Naive B cell (primary cell): ENCODE data around the gene SND1. TPM values are rescaled to one million over a fixed set of nuclear protein-coding genes. Genes with fewer than 3 reads are reported as not detected.

Source experiments
- ATAC-seq, 2 donors: fragments of 150-1000 bp; cut with Tn5 transposase; 2 replicates each; pipeline ENCODE4 v1.10.0; 2021; ENCODE audit warnings: low read depth in 2 of 2, mild to moderate bottlenecking in 2 of 2, moderate library complexity in 2 of 2
- DNase-seq: peaks from one replicate; pipeline ENCODE4 v3.0.0; 2022
- H3K27ac Mint-ChIP-seq, 6 donors: one replicate each; pipeline ENCODE4 v1.8.0; 2020 to 2022; ENCODE audit warnings: mild to moderate bottlenecking in 6 of 6, mixed read lengths in 6 of 6, moderate library complexity in 5 of 6, inconsistent platforms in 2 of 6
- H3K27me3 Mint-ChIP-seq, 3 donors: one replicate each; pipeline ENCODE4 v1.8.0; 2021 to 2022; ENCODE audit warnings: mixed read lengths in 3 of 3, mild to moderate bottlenecking in 1 of 3
- H3K36me3 Mint-ChIP-seq, 2 donors: one replicate each; pipeline ENCODE4 v1.8.0; 2020 to 2022; ENCODE audit warnings: mixed read lengths in 2 of 2, inconsistent platforms in 1 of 2, mild to moderate bottlenecking in 1 of 2
- H3K4me1 Mint-ChIP-seq, 3 donors: one replicate each; pipeline ENCODE4 v1.8.0; 2020 to 2022; ENCODE audit warnings: mixed read lengths in 3 of 3, inconsistent platforms in 1 of 3, mild to moderate bottlenecking in 1 of 3, moderate library complexity in 1 of 3
- H3K4me3 Mint-ChIP-seq, 8 donors: one replicate each; pipeline ENCODE4 v1.8.0; 2020 to 2022; ENCODE audit warnings: mild to moderate bottlenecking in 8 of 8, mixed read lengths in 8 of 8, moderate library complexity in 8 of 8, inconsistent platforms in 2 of 8
- H3K9me3 Mint-ChIP-seq, 7 donors: one replicate each; pipeline ENCODE4 v1.8.0; 2020 to 2022; ENCODE audit warnings: mixed read lengths in 7 of 7, mild to moderate bottlenecking in 5 of 7, inconsistent platforms in 2 of 7, moderate library complexity in 1 of 7
- polyA plus RNA-seq, 6 donors: library from polyadenylated mRNA; unstranded; fragments of 300-500 nt; fragmentation: Illumina TruSeq; gene quantifications; one replicate each; pipeline ENCODE4 v1.2.3, GENCODE V29; 2021; ENCODE audit warnings: low read depth in 6 of 6

SND1 gene
- polyA plus RNA-seq, 6 donors from 2014 or later = 50.6 to 83.1 (median 74.2) TPM

DNA sequence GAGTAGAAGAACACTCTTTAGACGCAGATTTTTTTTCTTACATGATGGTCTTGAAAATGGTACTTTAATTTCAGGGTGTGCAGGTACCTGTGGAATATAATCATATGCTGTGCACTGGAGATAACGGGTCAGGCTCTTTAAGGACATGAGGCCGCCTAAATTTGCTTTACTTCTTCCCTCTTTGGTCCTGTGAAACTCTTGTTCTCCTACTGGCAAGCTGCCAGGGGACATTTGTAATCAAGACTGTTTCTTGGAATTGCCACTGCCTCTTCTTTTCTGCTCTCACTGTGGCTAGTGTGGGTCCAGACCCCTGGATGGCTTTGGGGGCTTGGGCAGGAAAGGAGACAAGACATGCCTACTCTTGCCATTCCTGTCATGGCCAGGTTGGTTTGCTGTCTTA lies 146.0 kb downstream of the SND1 start:
- ATAC-seq (no peak), DNase-seq (no peak)
- H3K36me3 Mint-ChIP-seq = no peaks in the 10 kb centered on the region
- no peaks in the 10 kb centered on the region for H3K27me3 Mint-ChIP-seq
- H3K27ac Mint-ChIP-seq = no peak overlapping the region
- H3K4me3 Mint-ChIP-seq = no peak overlapping the region
- peaks cover 0 to under 1% (median 0%) of the 10 kb centered on the region in 7 donors for H3K9me3 Mint-ChIP-seq
- H3K4me1 Mint-ChIP-seq = peaks cover 21 to 28% (median 22%) of the 10 kb centered on the region in 3 donors

DNA sequence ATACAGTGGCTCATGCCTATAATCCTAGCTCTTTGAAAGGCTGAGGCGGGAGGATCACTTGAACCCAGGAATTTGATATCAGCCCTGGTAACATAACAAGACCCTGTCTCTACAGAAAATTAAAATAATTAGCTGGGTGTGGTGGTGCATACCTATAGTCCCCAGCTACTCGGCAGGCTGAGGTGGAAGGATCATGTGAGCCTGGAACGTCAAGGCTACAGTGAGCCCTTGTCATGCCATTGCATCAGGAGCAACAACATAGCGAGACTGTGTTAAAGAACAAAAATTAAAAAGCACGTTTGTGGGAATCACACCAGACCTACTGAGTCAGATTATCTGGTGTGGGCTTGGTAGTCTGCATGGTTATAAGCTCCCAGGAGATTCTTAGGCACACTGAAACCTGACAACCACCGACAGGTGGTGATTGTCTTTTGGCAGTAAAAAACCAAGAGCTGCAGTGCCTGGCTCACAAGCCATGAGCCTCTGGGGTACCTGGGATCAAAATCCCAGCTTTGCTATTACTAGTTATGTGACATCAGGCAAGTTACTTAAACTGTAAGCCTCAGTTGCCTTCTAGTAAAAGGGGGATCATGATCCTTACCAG lies 146.9 kb downstream of the SND1 start:
- no peaks in the 10 kb centered on the region for H3K9me3 Mint-ChIP-seq
- H3K27me3 Mint-ChIP-seq = no peaks in the 10 kb centered on the region
- H3K4me1 Mint-ChIP-seq = peaks cover 13 to 19% (median 14%) of the 10 kb centered on the region in 3 donors
- H3K27ac Mint-ChIP-seq = peak overlapping the region in 2 of 6 donors; percentile 25 to 67
- DNase-seq (no peak), ATAC-seq (no peak)
- no peak overlapping the region for H3K4me3 Mint-ChIP-seq
- H3K36me3 Mint-ChIP-seq = no peaks in the 10 kb centered on the region

DNA sequence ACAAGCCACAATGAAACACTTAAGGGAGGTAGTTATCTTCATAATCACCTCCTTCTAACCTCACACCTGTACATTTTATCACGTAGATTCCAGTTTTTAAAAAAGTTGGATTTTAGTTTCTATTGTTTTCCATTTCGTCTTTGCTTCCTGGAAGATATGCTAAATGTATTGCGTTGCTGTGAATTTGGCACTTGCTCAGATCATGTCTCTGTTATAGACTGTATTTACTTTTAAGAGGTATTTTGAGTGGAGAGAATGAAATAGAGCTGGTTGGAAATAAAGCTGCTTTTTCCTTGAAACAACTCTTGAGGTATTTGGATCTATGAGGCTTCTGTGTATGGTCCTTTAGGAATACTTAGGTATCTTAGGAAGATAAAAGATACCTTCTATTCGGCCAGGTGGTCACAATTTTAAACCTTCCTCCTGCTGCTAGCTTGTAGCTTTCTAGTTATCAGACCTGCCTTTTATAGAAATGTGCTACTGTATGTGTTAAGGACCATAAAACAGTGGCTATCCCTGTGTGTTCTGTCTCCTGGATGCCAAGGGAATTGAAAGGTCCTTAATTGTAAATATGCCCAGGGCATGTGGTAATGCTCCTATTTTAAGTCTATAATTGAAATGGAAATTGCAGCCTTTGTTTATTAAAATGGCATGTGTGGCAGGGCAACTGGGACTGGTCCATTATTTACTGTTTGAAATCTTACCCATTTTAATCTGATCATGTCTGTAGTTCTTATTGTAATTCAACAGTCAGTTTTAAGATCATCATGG lies 147.7 kb downstream of the SND1 start:
- H3K36me3 Mint-ChIP-seq = no peaks in the 10 kb centered on the region
- ATAC-seq = no peak
- no peaks in the 10 kb centered on the region for H3K27me3 Mint-ChIP-seq
- H3K4me1 Mint-ChIP-seq = peaks cover 6 to 11% (median 11%) of the 10 kb centered on the region in 3 donors
- H3K4me3 Mint-ChIP-seq = no peak overlapping the region
- H3K27ac Mint-ChIP-seq = no peak overlapping the region
- DNase-seq = no peak
- H3K9me3 Mint-ChIP-seq = no peaks in the 10 kb centered on the region

DNA sequence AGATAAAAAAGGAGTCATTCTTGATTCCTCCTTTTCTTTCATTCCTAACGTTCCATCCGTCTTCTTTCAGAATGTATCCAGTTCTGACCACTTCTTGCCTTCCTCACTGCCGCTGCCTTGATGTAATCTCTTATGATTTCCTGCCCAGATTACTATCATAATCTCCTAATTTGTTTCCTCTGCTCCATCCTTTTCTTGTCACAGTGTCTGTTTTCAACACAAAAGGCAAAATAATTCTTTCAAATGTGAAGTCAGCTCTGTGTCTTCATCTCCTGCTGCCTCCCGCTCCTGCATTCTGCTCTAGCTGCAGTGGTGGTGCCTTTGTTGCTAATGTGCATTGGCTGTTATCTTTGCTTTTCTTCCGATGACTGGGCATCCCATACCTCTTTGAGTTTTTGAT lies 150.9 kb downstream of the SND1 start:
- ATAC-seq (no peak), DNase-seq (no peak)
- H3K4me1 Mint-ChIP-seq = peaks cover 4 to 16% (median 9%) of the 10 kb centered on the region in 3 donors
- no peaks in the 10 kb centered on the region for H3K27me3 Mint-ChIP-seq
- H3K27ac Mint-ChIP-seq = no peak overlapping the region
- no peaks in the 10 kb centered on the region for H3K9me3 Mint-ChIP-seq
- H3K4me3 Mint-ChIP-seq = no peak overlapping the region
- H3K36me3 Mint-ChIP-seq = peaks cover 0 to 10% of the 10 kb centered on the region in 2 donors

DNA sequence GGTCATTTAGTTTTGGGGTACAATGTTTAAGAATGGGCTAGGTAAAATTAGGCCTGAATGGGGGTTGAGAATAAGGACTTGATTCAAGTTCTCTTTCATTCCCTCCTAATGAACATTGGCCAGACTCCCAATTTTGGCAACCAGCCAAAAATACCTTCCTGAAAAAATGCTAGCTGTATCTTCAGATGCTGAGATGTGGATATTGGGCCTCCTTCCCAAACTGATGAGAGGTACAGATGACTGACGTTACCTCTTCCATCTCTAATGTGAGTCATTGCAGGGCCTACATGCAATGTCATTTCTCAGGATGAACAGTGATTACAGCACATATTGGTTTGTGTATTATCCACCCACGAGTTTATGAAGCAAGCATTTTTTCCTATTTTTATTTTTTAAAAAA lies 151.6 kb downstream of the SND1 start:
- Mint-ChIP-seq H3K4me1 (peaks cover 4 to 12% (median 5%) of the 10 kb centered on the region in 3 donors), H3K36me3 (peaks cover 0 to 12% of the 10 kb centered on the region in 2 donors), H3K27me3 (no peaks in the 10 kb centered on the region), H3K4me3 (no peak overlapping the region), H3K9me3 (no peaks in the 10 kb centered on the region), H3K27ac (no peak overlapping the region)
- DNase-seq = no peak
- no peak for ATAC-seq

DNA sequence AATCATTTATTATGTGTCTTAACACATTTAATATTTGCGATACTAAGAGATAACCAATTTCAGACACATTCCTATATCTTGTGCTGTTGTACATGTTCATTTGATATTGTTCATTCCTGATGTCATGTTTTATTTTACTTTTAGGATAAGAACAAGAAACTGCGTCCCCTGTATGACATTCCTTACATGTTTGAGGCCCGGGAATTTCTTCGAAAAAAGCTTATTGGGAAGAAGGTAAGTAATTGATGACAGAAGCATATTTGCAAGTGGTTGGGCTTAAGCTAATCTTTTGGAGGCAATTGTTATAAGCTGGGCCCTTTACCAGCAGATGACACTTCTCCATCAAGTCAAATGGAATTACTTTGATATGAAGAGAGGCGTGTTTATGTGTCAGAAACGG lies 155.3 kb downstream of the SND1 start:
- DNase-seq (no peak), ATAC-seq (no peak)
- Mint-ChIP-seq H3K27me3 (no peaks in the 10 kb centered on the region), H3K4me3 (no peak overlapping the region), H3K27ac (no peak overlapping the region), H3K4me1 (peaks cover 5 to 22% (median 6%) of the 10 kb centered on the region in 3 donors), H3K36me3 (peaks cover 0 to 17% of the 10 kb centered on the region in 2 donors), H3K9me3 (no peaks in the 10 kb centered on the region)

DNA sequence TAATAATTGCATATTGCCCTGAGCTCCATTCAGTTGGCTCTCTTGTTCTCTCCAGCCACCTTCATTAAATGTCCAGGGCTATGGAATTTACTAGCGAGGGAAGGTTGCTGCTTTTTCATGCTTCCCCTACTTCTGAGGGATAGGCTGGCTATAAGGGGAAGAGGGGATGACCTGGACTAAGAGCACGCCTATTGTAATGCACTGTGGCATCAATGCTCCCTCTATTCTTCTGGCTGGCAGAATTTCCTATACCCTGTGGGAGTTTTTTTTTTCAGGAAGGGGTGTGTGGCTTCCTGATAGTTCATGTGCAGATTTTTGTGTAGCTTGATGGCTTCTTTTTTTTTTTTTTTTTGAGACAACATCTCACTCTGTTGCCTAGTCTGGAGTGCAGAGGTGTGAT lies 155.8 kb downstream of the SND1 start:
- no peak overlapping the region for H3K27ac Mint-ChIP-seq
- H3K4me3 Mint-ChIP-seq = no peak overlapping the region
- H3K27me3 Mint-ChIP-seq = no peaks in the 10 kb centered on the region
- DNase-seq (no peak), ATAC-seq (no peak)
- H3K36me3 Mint-ChIP-seq = peaks cover 0 to 22% of the 10 kb centered on the region in 2 donors
- no peaks in the 10 kb centered on the region for H3K9me3 Mint-ChIP-seq
- peaks cover 5 to 22% (median 6%) of the 10 kb centered on the region in 3 donors for H3K4me1 Mint-ChIP-seq

DNA sequence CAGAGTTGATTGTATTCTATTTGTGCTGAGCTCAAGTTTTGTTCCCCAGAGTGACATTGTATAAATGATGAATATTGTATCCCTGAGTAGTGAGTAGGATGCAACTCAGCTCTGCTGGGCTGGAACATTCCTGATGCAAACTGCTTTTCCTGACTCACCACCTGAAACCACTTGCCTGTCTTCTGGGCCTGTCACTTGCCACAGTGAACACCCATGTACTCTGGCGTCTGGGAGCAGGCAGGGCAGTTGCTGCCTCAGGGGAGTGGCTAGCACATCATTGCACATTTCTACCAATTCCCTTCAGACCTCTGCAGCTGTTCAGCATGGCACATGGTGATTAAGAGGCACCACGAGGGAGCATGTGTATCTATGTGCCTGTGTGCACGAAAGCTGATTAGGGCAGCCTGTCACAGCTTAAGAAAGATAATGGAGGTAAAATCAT lies 157.3 kb downstream of the SND1 start:
- Mint-ChIP-seq H3K27ac (peak overlapping the region in 1 of 6 donors; percentile 36), H3K9me3 (no peaks in the 10 kb centered on the region), H3K4me1 (peaks cover 5 to 26% (median 6%) of the 10 kb centered on the region in 3 donors), H3K4me3 (no peak overlapping the region), H3K27me3 (no peaks in the 10 kb centered on the region), H3K36me3 (peaks cover 0 to 25% of the 10 kb centered on the region in 2 donors)
- ATAC-seq (no peak), DNase-seq (no peak)

DNA sequence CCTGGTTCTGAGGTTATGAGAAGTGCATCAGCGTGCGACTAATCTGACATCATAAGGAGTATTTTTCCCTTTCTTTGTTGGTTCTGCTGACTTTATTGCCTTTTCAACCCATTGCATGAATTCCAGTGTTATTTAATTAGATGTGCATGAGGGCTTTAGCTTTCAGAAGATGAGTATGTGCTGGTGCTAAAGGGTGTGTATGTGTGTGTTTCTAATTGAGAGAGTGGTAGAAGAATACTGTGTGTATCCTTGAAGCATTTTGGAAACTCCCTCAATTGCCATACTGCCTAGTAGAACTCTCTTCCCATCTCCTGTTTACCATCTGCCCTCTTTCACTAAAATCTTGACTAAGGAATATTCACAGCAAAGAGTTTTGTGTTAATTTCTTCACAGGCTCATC lies 158.1 kb downstream of the SND1 start:
- Mint-ChIP-seq H3K4me3 (no peak overlapping the region), H3K27me3 (no peaks in the 10 kb centered on the region), H3K27ac (no peak overlapping the region), H3K4me1 (peaks cover 6 to 31% (median 6%) of the 10 kb centered on the region in 3 donors), H3K9me3 (no peaks in the 10 kb centered on the region), H3K36me3 (peaks cover 0 to 30% of the 10 kb centered on the region in 2 donors)
- ATAC-seq (no peak), DNase-seq (no peak)

DNA sequence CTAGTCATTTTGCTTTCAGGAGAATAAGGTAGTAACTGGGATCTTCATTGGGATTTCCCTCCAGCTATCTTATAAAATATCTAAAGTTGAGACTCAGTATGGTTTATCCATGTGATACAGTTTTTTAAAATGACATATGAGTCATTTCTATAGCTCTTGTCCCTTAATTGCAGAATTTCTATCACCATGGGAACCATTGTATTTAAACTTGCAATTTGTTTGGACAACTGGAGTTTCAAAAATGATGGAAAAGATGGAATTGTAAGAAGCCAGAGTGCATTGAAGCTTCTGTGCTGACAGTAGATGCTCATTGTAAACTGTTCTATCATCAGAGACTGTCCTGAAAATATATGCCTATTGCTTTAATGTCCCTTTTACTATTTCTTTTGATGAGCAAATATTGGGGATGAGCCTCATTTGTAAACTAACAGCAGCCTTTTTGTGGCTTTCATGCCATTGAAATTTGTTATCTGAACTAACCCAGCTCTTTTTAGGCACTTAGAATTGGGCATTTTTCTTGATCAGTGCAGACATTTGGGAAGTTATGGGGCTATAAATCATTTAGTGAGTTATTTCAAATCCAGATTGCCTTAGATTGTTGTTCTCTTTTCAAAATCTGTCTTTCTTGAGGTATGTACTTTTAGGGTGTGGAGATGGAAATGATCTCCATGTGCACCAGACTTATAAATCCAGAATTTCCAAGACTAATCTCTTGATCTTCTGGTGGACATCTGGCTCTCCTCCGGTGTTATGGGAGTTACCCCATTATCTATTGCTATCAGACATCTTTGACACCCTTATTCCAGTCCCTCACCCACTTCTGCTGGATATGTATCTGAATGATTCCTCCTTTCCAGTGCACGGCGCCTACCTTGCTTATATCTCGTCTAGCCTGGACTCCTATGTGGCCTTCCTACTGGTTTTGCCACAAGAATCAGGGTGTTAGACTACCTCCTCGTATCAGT lies 159.0 kb downstream of the SND1 start:
- H3K36me3 Mint-ChIP-seq = peaks cover 0 to 30% of the 10 kb centered on the region in 2 donors
- DNase-seq (no peak), ATAC-seq (no peak)
- H3K27ac Mint-ChIP-seq = no peak overlapping the region
- peaks cover 9 to 30% (median 10%) of the 10 kb centered on the region in 3 donors for H3K4me1 Mint-ChIP-seq
- H3K4me3 Mint-ChIP-seq = no peak overlapping the region
- H3K9me3 Mint-ChIP-seq = no peaks in the 10 kb centered on the region
- no peaks in the 10 kb centered on the region for H3K27me3 Mint-ChIP-seq

DNA sequence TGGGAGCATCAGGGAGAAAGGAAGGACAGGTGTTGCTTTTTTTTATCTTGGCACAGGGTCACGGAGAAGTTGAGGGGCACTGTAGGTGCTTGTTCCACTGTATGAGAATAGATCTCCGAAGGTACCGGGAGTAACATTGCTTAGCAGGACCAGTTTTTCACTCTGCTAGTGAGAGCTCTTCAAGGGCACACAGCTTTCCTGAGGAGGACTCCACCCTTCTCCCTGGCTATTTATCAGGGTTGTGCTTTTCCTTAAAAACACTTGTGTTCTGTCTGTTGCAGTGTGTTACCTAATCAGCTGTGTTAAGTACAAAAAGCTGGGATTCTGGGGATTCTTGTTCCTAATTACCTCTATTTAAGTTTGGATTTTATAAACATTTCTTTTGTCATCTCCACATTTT lies 160.5 kb downstream of the SND1 start:
- DNase-seq (no peak), ATAC-seq (no peak)
- no peaks in the 10 kb centered on the region for H3K9me3 Mint-ChIP-seq
- no peaks in the 10 kb centered on the region for H3K27me3 Mint-ChIP-seq
- H3K4me3 Mint-ChIP-seq = no peak overlapping the region
- peak overlapping the region in 1 of 6 donors; percentile 5 for H3K27ac Mint-ChIP-seq
- H3K4me1 Mint-ChIP-seq = peaks cover 4 to 25% (median 9%) of the 10 kb centered on the region in 3 donors
- peaks cover 0 to 21% of the 10 kb centered on the region in 2 donors for H3K36me3 Mint-ChIP-seq

DNA sequence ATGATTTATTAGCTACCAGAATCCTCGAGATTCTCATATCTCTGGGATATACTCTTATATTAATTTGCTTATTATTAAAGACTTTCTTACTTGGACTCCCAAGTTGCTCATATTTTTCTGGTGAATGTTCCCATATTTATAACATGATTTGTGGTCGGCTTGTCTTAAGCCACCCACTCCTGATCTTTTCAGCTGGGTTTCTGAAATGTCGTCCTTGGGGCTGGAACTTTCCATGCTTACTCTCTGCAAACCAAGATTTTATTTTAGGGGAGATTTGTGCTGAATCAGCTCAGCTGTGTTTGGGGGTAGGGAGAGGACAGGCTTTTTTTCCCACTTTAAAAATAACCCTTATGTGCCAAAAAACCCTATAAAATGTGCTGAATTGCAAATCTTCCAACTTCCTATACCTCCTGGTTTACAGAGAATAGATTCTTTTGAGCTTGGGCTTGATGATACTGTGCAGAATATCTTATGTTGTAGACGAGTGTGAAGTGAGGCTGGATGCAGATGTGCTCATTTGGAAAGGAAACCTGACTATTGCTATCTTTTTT lies 162.1 kb downstream of the SND1 start:
- Mint-ChIP-seq H3K4me3 (no peak overlapping the region), H3K4me1 (peaks cover 15 to 33% (median 16%) of the 10 kb centered on the region in 3 donors), H3K27me3 (no peaks in the 10 kb centered on the region), H3K36me3 (peaks cover 0 to 16% of the 10 kb centered on the region in 2 donors), H3K27ac (no peak overlapping the region), H3K9me3 (no peaks in the 10 kb centered on the region)
- DNase-seq (no peak), ATAC-seq (no peak)

DNA sequence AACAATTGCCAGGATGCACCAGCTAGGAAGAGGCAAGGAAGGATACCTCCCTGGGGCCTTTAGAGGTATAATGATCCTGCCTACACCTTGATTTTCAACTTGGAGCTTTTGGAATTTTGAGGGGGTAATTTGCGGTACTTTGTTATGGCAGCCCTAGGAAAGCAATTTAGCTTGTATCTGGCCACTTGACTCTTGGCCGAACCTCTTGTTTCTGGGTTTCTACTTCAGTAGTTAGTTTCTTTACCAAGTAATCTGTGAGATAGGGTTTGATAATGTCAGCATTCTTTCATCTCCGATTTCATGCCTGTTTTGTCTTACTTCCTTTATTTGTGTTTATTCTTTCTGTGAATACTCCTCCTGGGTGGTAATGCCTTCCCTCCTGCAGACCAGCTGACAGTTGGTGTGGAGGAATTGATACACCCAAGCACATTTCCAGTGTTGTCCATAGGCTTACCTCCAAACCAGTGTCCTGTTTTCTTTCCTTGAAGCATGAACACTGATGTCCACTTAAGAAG lies 163.7 kb downstream of the SND1 start:
- Mint-ChIP-seq H3K4me1 (peaks cover 23 to 34% (median 31%) of the 10 kb centered on the region in 3 donors), H3K27me3 (no peaks in the 10 kb centered on the region), H3K36me3 (peaks cover 0 to 16% of the 10 kb centered on the region in 2 donors), H3K27ac (no peak overlapping the region), H3K9me3 (no peaks in the 10 kb centered on the region), H3K4me3 (peak overlapping the region in 1 of 8 donors; percentile 69)
- DNase-seq = no peak
- ATAC-seq = no peak
